ENCODE results near the gene RNF114. TPM values are rescaled to one million over a fixed set of nuclear protein-coding genes. Genes with fewer than 3 reads are reported as not detected.

RNF114 gene
- total RNA-seq, 1 donor from 2014 or later = 138 TPM

DNA sequence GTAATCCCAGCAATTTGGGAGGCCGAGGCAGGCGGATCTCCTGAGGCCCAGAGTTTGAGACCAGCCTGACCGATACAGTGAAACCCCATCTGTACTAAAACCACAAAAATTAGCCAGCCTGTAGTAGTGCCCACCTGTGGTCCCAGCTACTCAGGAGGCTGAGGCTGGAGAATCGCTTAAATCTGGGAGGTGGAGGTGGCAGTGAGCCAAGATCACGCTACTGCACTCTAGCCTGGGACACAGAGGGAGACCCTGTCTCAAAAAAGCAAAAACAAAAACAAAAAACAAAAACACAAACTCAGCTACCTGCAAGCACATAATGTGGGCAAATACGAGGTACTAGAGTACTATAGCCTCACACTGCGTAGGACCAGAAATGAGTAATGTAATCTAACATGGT, 17.2 kb upstream of the RNF114 start:
- no peak for DNase-seq (ENCODE audit: low read depth)
- no peak for TF ChIP-seq CTCF (IDR thresholded peaks at IDR 0.05; ENCODE audit: insufficient read depth, low read length, poor library complexity, severe bottlenecking)
- Histone ChIP-seq H3K4me3 (ENCODE audit: low read depth, low read length) (no peak overlapping the region), H3K27me3 (ENCODE audit: control insufficient read depth, insufficient read depth, low read length) (no peaks in the 10 kb centered on the region), H3K36me3 (ENCODE audit: control insufficient read depth, insufficient read depth, low read length) (no peaks in the 10 kb centered on the region)

GRCh38 chr20:49919461-49919860, 16.7 kb upstream of the RNF114 start:
- DNase-seq (ENCODE audit: low read depth) = no peak
- Histone ChIP-seq H3K36me3 (ENCODE audit: control insufficient read depth, insufficient read depth, low read length) (no peaks in the 10 kb centered on the region), H3K27me3 (ENCODE audit: control insufficient read depth, insufficient read depth, low read length) (no peaks in the 10 kb centered on the region), H3K4me3 (ENCODE audit: low read depth, low read length) (no peak overlapping the region)
- no peak for TF ChIP-seq CTCF (IDR thresholded peaks at IDR 0.05; ENCODE audit: insufficient read depth, low read length, poor library complexity, severe bottlenecking)

- H3K36me3 ChIP-seq (ENCODE audit: control insufficient read depth, insufficient read depth, low read length) = no peaks in the 10 kb centered on the region
- H3K4me3 ChIP-seq (ENCODE audit: low read depth, low read length) = no peak overlapping the region
- H3K27me3 ChIP-seq (ENCODE audit: control insufficient read depth, insufficient read depth, low read length) = no peaks in the 10 kb centered on the region
- DNase-seq (ENCODE audit: low read depth) = no peak
- no peak for TF ChIP-seq CTCF (IDR thresholded peaks at IDR 0.05; ENCODE audit: insufficient read depth, low read length, poor library complexity, severe bottlenecking)
These were observed 11.9 kb upstream of the RNF114 start for GRCh38 chr20:49924247-49924646.

- Histone ChIP-seq H3K36me3 (ENCODE audit: control insufficient read depth, insufficient read depth, low read length) (no peaks in the 10 kb centered on the region), H3K4me3 (ENCODE audit: low read depth, low read length) (no peak overlapping the region), H3K27me3 (ENCODE audit: control insufficient read depth, insufficient read depth, low read length) (no peaks in the 10 kb centered on the region)
- DNase-seq (ENCODE audit: low read depth) = no peak
- TF ChIP-seq CTCF (IDR thresholded peaks at IDR 0.05; ENCODE audit: insufficient read depth, low read length, poor library complexity, severe bottlenecking) = no peak
These were observed 10.2 kb upstream of the RNF114 start for GRCh38 chr20:49925901-49926454.

DNA sequence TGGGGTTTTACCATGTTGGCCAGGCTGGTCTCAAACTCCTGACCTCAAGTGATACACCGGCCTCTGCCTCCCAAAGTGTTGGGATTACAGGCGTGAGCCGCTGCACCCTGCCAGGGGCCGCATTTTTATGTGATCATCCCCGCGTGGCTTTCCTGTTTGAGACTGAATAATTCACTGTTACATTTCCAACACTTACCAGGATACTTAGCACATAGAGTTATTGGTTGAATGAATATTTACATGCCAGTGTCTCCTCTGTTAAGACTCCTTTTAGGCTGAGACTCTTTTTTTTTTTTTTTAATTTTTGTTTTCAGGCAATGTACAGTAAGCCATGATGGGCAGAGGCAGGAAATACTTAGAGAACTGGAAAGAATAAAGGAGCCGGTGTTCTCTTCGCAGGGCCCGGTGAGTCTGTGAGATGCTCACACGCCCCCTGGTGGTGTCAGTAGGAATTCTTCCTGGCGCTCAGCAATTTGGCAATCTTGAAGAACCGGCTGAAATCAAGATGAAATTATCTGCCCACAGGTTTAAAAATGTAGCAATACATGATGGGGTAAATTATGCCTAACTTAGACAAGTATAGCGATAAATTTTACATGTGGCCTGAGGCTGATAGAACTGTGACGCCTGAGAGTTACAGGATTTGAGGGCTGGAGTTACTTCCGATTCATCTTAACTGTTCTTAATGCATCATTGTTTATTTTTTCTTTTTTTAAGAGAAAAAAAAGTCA, 7.6 kb upstream of the RNF114 start:
- H3K27me3 ChIP-seq (ENCODE audit: control insufficient read depth, insufficient read depth, low read length) = no peaks in the 10 kb centered on the region
- H3K4me3 ChIP-seq (ENCODE audit: low read depth, low read length) = no peak overlapping the region
- no peaks in the 10 kb centered on the region for H3K36me3 ChIP-seq (ENCODE audit: control insufficient read depth, insufficient read depth, low read length)
- TF ChIP-seq CTCF (IDR thresholded peaks at IDR 0.05; ENCODE audit: insufficient read depth, low read length, poor library complexity, severe bottlenecking) = peak; percentile 93
- peak; percentile 49 for DNase-seq (ENCODE audit: low read depth)

DNA sequence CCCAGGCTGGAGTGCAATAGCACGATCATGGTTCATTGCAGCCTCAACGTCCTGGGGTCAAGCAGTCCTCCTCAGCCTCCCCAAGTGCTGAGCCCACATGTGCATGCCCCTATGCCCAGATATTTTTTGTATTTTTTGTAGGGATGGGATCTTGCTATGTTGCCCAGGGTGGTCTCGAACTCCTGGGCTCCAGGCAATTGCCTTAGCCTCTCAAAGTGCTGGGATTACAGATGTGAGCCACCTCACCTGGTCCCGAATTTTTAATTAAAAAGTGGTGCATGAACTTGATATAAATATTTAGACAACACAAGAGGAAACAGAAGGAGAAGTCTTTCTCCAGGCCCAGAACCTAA, 7.1 kb upstream of the RNF114 start:
- Histone ChIP-seq H3K27me3 (ENCODE audit: control insufficient read depth, insufficient read depth, low read length) (no peaks in the 10 kb centered on the region), H3K36me3 (ENCODE audit: control insufficient read depth, insufficient read depth, low read length) (no peaks in the 10 kb centered on the region), H3K4me3 (ENCODE audit: low read depth, low read length) (no peak overlapping the region)
- no peak for DNase-seq (ENCODE audit: low read depth)
- no peak for TF ChIP-seq CTCF (IDR thresholded peaks at IDR 0.05; ENCODE audit: insufficient read depth, low read length, poor library complexity, severe bottlenecking)

Measured in kidney epithelial cell (primary cell).